ENCODE data around the gene AGPAT2.

DNA sequence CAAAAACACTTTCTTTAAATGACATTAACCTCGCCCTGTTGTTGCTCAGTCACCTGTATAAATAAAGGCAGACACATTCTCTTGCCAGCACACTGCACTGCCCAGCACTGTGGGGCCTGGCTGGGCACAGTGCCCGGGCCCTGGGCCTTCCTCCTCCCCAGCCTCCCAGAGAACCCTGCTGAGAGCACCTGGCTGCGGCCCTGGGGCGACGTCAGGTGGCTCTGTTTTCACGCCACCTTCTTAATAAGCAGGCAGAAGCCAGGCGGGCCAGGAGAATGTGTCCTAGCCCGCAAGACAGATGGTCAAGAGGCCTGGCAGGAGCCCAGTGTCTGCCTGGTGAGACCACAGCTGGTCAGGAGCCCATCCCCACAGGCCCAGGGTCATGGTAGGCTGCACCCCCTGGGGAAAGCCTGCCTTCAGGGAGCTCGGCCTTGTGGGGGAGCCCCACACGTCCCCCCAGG lies 8.2 kb upstream of the AGPAT2 start:
- TF ChIP-seq POLR2AphosphoS5 (IDR thresholded peaks at IDR 0.05; ENCODE audit: low read depth, low read length) (peak; percentile 53), SIN3A (IDR thresholded peaks at IDR 0.05; ENCODE audit: borderline replicate concordance, insufficient read depth, low read depth, low read length) (no peak), TCF7L2 (IDR thresholded peaks at IDR 0.05; ENCODE audit: low read depth, low read length) (no peak)
- TF ChIP-seq, protein P1, sequence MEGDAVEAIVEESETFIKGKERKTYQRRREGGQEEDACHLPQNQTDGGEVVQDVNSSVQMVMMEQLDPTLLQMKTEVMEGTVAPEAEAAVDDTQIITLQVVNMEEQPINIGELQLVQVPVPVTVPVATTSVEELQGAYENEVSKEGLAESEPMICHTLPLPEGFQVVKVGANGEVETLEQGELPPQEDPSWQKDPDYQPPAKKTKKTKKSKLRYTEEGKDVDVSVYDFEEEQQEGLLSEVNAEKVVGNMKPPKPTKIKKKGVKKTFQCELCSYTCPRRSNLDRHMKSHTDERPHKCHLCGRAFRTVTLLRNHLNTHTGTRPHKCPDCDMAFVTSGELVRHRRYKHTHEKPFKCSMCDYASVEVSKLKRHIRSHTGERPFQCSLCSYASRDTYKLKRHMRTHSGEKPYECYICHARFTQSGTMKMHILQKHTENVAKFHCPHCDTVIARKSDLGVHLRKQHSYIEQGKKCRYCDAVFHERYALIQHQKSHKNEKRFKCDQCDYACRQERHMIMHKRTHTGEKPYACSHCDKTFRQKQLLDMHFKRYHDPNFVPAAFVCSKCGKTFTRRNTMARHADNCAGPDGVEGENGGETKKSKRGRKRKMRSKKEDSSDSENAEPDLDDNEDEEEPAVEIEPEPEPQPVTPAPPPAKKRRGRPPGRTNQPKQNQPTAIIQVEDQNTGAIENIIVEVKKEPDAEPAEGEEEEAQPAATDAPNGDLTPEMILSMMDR (IDR thresholded peaks at IDR 0.05): no peak
- TF ChIP-seq, protein P2, sequence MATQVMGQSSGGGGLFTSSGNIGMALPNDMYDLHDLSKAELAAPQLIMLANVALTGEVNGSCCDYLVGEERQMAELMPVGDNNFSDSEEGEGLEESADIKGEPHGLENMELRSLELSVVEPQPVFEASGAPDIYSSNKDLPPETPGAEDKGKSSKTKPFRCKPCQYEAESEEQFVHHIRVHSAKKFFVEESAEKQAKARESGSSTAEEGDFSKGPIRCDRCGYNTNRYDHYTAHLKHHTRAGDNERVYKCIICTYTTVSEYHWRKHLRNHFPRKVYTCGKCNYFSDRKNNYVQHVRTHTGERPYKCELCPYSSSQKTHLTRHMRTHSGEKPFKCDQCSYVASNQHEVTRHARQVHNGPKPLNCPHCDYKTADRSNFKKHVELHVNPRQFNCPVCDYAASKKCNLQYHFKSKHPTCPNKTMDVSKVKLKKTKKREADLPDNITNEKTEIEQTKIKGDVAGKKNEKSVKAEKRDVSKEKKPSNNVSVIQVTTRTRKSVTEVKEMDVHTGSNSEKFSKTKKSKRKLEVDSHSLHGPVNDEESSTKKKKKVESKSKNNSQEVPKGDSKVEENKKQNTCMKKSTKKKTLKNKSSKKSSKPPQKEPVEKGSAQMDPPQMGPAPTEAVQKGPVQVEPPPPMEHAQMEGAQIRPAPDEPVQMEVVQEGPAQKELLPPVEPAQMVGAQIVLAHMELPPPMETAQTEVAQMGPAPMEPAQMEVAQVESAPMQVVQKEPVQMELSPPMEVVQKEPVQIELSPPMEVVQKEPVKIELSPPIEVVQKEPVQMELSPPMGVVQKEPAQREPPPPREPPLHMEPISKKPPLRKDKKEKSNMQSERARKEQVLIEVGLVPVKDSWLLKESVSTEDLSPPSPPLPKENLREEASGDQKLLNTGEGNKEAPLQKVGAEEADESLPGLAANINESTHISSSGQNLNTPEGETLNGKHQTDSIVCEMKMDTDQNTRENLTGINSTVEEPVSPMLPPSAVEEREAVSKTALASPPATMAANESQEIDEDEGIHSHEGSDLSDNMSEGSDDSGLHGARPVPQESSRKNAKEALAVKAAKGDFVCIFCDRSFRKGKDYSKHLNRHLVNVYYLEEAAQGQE (IDR thresholded peaks at IDR 0.05; ENCODE audit: insufficient read depth in 1 of 2, low read depth in 2 of 2, low read length in 1 of 2): no peak
